Measurements from ENCODE around the gene CTAGE15.
"Not testable (repeated sequence)": the region's sequence is repeated elsewhere in the genome, so short reads cannot be mapped to it uniquely, and the experiment has no call there.

- not testable (repeated sequence) for TF ChIP-seq CTCF (IDR thresholded peaks at IDR 0.05); NRF1 (IDR thresholded peaks at IDR 0.05; ENCODE audit: low read depth, low read length); POLR2AphosphoS5 (IDR thresholded peaks at IDR 0.05; ENCODE audit: low read depth, low read length); ELF1 (IDR thresholded peaks at IDR 0.05); EP300 (IDR thresholded peaks at IDR 0.05; ENCODE audit: borderline replicate concordance in 1 of 2, low read depth in 1 of 2, low read length in 1 of 2); GABPA (IDR thresholded peaks at IDR 0.05; ENCODE audit: low read depth)
Measured at GRCh38 chr7:143598086-143598485, 26.5 kb downstream of the CTAGE15 start.

All from SK-N-SH (cell line).